BLaER1 treated with 17β-estradiol and CSF1 and Interleukin-3, amounts not matched to agents 10 nM and 100 nM (cell line): ENCODE results near the gene ARHGAP4.

ENCODE experiments used
- H3K27ac ChIP-seq, 11 experiments: shearing (Covaris generic); formaldehyde crosslinking; 2 replicates each; pipeline ENCODE4 v1.8.1; 2022
- H3K27me3 ChIP-seq, 11 experiments: shearing (Covaris generic); formaldehyde crosslinking; 2 replicates each; pipeline ENCODE4 v1.8.1; 2022
- H3K36me3 ChIP-seq, 11 experiments: shearing (Covaris generic); formaldehyde crosslinking; 2 replicates each; pipeline ENCODE4 v1.8.1; 2022
- H3K4me1 ChIP-seq, 10 experiments: shearing (Covaris generic); formaldehyde crosslinking; 2 replicates each; pipeline ENCODE4 v1.8.1; 2022
- H3K4me2 ChIP-seq, 11 experiments: shearing (Covaris generic); formaldehyde crosslinking; 2 replicates each; pipeline ENCODE4 v1.8.1; 2022
- H3K4me3 ChIP-seq, 10 experiments: shearing (Covaris generic); formaldehyde crosslinking; 2 replicates each; pipeline ENCODE4 v1.8.1; 2022
- H3K9ac ChIP-seq, 11 experiments: shearing (Covaris generic); formaldehyde crosslinking; 2 replicates each; pipeline ENCODE4 v1.8.1; 2022
- H3K9me3 ChIP-seq, 11 experiments: shearing (Covaris generic); formaldehyde crosslinking; replicated peaks in 1 of 11; 2 replicates each; pipeline ENCODE4 v1.8.1; 2022
- H4K20me1 ChIP-seq, 11 experiments: shearing (Covaris generic); formaldehyde crosslinking; 2 replicates each; pipeline ENCODE4 v1.8.1; 2022
- Cebpa-rat ChIP-seq, 11 experiments: shearing (Covaris generic); IDR thresholded peaks; 2 replicates each; pipeline ENCODE4 v1.8.1; 2022

Gene ARHGAP4

DNA sequence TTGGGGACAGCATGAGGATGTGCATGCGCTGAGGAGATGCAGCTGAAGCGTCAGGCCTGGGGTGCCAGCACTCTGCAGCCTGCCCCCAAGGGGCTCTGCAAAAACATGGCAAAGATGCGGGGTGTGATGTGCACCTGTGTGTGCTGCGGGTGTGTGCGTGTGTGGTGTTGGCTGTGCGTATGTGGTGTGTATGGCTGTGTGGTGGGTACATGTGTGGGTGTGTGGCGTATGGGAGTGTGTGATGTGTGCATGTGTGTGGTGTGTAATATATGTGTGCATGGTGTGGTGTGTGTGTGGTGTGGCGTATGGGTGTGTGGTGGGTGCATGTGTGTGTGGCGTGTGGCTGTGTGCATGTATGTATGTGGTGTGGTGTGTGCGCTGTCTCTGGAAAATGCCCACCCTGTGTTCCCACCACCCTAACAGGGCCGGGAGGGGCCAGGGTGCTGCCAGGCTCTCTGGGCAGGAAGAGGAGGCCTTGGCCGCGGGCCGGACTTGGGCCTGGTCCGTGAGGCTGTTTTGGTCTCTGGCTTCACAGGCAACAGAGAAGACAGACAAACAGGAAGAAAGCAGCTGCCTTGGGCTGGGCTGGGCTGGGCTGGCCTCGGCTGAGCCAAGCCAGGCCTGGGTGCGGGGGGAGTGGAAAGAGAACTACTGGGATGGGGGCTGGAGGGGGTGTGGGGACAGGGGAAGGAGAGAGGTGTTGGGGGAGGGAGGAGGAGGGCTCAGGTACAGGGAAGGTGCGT, 22.7 kb downstream of the ARHGAP4 start:
- peaks cover 0 to 20% (median 9%) of the 10 kb centered on the region in 11 experiments; a peak in 9 of 22 replicates for H3K36me3 ChIP-seq
- no peak overlapping the region for H3K4me3 ChIP-seq
- H3K4me2 ChIP-seq: peak overlapping the region; percentile 64 to 79 (median 70)
- peaks cover 18 to 66% (median 40%) of the 10 kb centered on the region in 11 experiments; a peak in 20 of 22 replicates for H4K20me1 ChIP-seq
- no peak for TF ChIP-seq Cebpa-rat (IDR thresholded peaks at IDR 0.05)
- peaks cover 64 to 95% (median 86%) of the 10 kb centered on the region in 11 experiments for H3K27me3 ChIP-seq
- H3K27ac ChIP-seq: peak overlapping the region in 9 of 11 experiments; percentile 37 to 73 (median 59); a peak in 14 of 22 replicates
- H3K9me3 ChIP-seq: peaks cover 0 to 15% (median 6%) of the 10 kb centered on the region in 11 experiments; a peak in 9 of 22 replicates
- H3K9ac ChIP-seq: peak overlapping the region in 8 of 11 experiments; percentile 17 to 69 (median 44); a peak in 9 of 22 replicates
- H3K4me1 ChIP-seq: peaks cover 56 to 70% (median 64%) of the 10 kb centered on the region in 10 experiments

DNA sequence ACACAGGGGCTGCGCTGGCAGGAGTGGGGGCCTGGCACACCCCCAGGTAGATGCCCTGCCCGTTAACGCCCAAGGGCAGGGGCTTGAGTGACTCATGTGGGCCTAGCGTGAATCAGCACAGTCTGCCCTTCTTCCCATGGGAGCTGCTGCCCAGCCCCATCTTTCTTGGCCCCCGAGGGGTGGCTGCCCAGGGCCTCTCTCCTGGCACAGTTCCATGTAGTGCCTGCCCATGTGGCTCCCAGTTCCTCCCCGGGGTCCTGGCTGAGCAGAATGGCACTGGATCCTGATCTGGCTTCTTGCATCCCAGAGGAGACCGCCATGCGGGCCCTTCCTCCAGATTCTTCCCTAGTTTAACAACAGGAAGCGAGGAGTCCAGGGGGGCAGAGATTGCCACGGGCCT, 23.7 kb downstream of the ARHGAP4 start:
- H3K9ac ChIP-seq: peak overlapping the region in 7 of 11 experiments; percentile 41 to 65 (median 54); a peak in 8 of 22 replicates
- peaks cover 0 to 15% (median 6%) of the 10 kb centered on the region in 11 experiments; a peak in 9 of 22 replicates for H3K9me3 ChIP-seq
- peaks cover 10 to 56% (median 31%) of the 10 kb centered on the region in 11 experiments; a peak in 20 of 22 replicates for H4K20me1 ChIP-seq
- H3K27me3 ChIP-seq: peaks cover 66 to 95% (median 87%) of the 10 kb centered on the region in 11 experiments
- H3K36me3 ChIP-seq: peaks cover 0 to 10% (median under 1%) of the 10 kb centered on the region in 11 experiments; a peak in 6 of 22 replicates
- no peak overlapping the region for H3K4me3 ChIP-seq
- peaks cover 56 to 69% (median 64%) of the 10 kb centered on the region in 10 experiments for H3K4me1 ChIP-seq
- peak overlapping the region in 10 of 11 experiments; percentile 40 to 79 (median 66); a peak in 16 of 22 replicates for H3K27ac ChIP-seq
- H3K4me2 ChIP-seq: peak overlapping the region; percentile 64 to 79 (median 70)
- no peak for TF ChIP-seq Cebpa-rat (IDR thresholded peaks at IDR 0.05)

DNA sequence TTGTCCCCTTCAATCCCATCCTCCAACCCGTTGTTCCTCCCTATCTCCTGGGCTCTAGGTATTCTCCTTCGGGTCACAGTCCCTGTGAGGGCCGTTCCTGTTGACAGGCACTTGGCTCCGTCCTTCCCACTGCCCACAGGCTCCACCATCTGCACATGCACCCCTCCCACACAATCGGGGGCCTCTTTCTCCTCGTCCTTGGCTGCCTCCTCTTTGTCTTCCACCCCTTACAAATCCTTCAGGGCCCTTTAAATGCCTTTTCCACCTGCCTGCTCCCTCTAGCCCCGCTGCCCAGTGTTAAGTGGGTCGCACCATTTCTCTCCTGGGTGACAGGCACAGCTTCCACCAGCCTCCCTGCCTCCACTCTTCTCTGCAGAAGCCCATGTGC, 24.3 kb downstream of the ARHGAP4 start:
- Histone ChIP-seq H3K4me3 (no peak overlapping the region), H3K36me3 (peaks cover 0 to 5% (median 0%) of the 10 kb centered on the region in 11 experiments; a peak in 1 of 22 replicates), H4K20me1 (peaks cover 4 to 49% (median 24%) of the 10 kb centered on the region in 11 experiments; a peak in 20 of 22 replicates), H3K27me3 (peaks cover 68 to 95% (median 87%) of the 10 kb centered on the region in 11 experiments), H3K4me2 (peak overlapping the region; percentile 64 to 79 (median 70)), H3K9me3 (peaks cover 0 to 15% (median 6%) of the 10 kb centered on the region in 11 experiments; a peak in 10 of 22 replicates), H3K4me1 (peaks cover 56 to 69% (median 61%) of the 10 kb centered on the region in 10 experiments), H3K9ac (peak overlapping the region in 10 of 11 experiments; percentile 30 to 69 (median 58); a peak in 16 of 22 replicates), H3K27ac (peak overlapping the region; percentile 60 to 79 (median 69); a peak in 21 of 22 replicates)
- TF ChIP-seq Cebpa-rat (IDR thresholded peaks at IDR 0.05): no peak

DNA sequence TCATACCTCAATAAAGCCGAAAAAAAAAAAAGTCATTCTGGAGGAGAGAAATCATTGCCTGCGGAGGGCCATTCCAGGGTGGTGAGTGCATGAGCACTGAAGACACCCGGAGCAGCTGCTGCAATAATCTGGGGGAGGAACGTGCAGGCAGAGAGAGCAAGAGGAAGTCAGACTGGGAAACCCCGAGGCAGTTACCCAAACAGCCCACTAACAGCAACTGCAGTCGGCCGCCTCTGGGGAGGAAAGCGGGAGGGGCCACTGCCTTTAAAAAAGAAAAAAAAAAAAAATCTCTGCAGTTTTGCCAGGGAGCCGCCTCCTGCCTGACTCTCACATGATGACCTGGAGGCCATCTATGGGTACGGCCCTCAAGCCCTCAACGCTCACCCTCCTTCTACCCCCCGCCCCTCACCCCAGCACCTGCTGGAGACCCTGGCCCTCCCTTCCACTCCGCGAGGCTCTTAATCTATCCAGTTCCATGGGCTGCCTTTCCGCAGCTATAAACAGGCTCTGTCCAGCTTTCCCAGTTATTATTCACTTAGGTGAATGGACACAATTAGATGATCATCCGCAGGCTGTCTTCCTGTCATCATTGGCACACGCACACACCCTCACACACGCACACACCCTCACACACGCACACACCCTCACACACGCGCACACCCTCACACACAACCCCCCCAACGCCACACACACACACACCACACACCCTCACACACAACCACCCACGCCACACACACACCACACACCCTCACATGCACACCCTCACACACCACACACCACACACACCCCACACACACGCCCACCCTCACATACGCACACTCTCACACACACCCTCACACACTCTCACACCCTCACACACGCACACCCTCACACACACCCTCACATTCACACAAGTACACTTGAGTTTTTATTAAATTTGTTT, 25.0 kb downstream of the ARHGAP4 start:
- peak overlapping the region; percentile 65 to 79 (median 70) for H3K4me2 ChIP-seq
- no peaks in the 10 kb centered on the region for H3K36me3 ChIP-seq
- H3K4me3 ChIP-seq: peak overlapping the region in 1 of 10 experiments; percentile 28; a peak in 1 of 20 replicates
- H3K9ac ChIP-seq: peak overlapping the region in 10 of 11 experiments; percentile 39 to 69 (median 58); a peak in 18 of 22 replicates
- TF ChIP-seq Cebpa-rat (IDR thresholded peaks at IDR 0.05): peak in 8 of 11 experiments; percentile 17 to 97 (median 68); a peak in 12 of 22 replicates
- peak overlapping the region; percentile 60 to 79 (median 69); a peak in 21 of 22 replicates for H3K27ac ChIP-seq
- H3K9me3 ChIP-seq: peaks cover 4 to 22% (median 11%) of the 10 kb centered on the region in 11 experiments; a peak in 16 of 22 replicates
- H4K20me1 ChIP-seq: peaks cover 0 to 43% (median 18%) of the 10 kb centered on the region in 11 experiments; a peak in 18 of 22 replicates
- peaks cover 53 to 66% (median 60%) of the 10 kb centered on the region in 10 experiments for H3K4me1 ChIP-seq
- peaks cover 68 to 95% (median 87%) of the 10 kb centered on the region in 11 experiments for H3K27me3 ChIP-seq

DNA sequence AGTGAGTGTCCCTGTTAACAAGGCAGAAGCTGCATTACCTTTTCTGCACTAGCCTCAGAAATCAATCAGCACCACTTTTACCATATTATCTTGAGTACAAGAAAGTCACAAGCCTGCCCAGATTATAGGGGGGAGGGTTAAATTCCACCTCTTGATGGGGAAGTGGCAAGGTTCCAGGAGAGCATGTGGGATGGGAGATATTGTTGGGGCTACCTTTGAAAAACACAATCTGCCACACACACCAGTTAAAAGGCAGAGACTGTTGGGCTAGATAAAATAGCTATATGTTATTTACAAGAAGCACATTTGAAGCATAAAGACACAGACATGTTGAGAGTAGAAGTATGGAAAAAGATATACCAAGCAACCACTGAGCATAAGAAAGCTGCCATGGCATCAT, 28.2 kb downstream of the ARHGAP4 start:
- H3K9ac ChIP-seq: no peak overlapping the region
- TF ChIP-seq Cebpa-rat (IDR thresholded peaks at IDR 0.05): no peak
- H4K20me1 ChIP-seq: peaks cover 0 to 15% (median 7%) of the 10 kb centered on the region in 11 experiments; a peak in 8 of 22 replicates
- no peak overlapping the region for H3K27ac ChIP-seq
- H3K4me3 ChIP-seq: no peak overlapping the region
- peaks cover 91 to 100% (median 100%) of the 10 kb centered on the region in 11 experiments for H3K27me3 ChIP-seq
- H3K9me3 ChIP-seq: peaks cover 15 to 40% (median 26%) of the 10 kb centered on the region in 11 experiments; a peak in 20 of 22 replicates
- no peak overlapping the region for H3K4me2 ChIP-seq
- peaks cover 34 to 51% (median 43%) of the 10 kb centered on the region in 10 experiments for H3K4me1 ChIP-seq
- H3K36me3 ChIP-seq: no peaks in the 10 kb centered on the region

DNA sequence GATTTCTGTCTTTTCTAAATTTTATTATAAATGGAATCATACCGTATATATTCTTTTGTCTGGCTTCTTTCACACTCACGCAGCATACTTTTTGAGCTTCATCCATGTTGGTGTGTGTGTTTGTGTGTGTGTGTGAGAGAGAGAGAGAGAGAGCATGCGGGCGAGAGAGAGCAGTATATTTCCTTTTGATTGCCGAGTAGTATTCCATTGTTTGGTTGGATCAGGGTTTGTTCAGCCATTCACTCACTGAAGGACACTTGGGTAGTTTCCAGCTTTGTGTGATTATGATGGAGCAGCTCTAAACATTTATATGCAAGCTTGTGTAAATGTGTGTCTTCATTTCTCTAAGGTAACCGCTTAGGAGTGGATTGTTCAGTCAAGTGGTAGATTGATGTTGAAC, 36.9 kb downstream of the ARHGAP4 start:
- no peak overlapping the region for H3K4me2 ChIP-seq
- peaks cover 0 to 30% (median 10%) of the 10 kb centered on the region in 11 experiments; a peak in 15 of 22 replicates for H4K20me1 ChIP-seq
- peaks cover 21 to 43% (median 32%) of the 10 kb centered on the region in 10 experiments for H3K4me1 ChIP-seq
- peaks cover 59 to 98% (median 92%) of the 10 kb centered on the region in 11 experiments for H3K27me3 ChIP-seq
- H3K27ac ChIP-seq: no peak overlapping the region
- peaks cover 0 to 47% (median 22%) of the 10 kb centered on the region in 11 experiments; a peak in 10 of 22 replicates for H3K9me3 ChIP-seq
- H3K9ac ChIP-seq: no peak overlapping the region
- TF ChIP-seq Cebpa-rat (IDR thresholded peaks at IDR 0.05): no peak
- H3K36me3 ChIP-seq: no peaks in the 10 kb centered on the region
- H3K4me3 ChIP-seq: no peak overlapping the region

DNA sequence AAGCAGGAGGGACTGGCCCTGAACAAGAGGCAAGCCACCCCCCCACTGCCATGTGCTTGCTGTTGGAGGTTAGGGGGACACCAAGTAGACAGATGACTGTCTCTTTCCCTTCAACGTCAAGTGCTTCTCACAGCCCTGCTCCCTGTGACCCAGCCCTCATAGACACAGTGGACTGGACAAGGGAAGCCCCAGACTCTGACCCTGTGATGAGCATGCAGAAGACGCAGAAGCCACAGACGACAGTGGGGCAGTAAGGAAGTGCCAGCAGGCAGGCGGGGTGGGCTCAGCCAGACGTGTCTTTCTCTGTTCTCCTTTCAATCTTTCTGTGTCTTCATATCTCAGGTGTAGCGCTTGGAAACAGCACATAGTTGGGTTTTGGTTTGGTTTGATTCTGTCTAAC, 37.7 kb downstream of the ARHGAP4 start:
- H3K9me3 ChIP-seq: peaks cover 0 to 47% (median 22%) of the 10 kb centered on the region in 11 experiments; a peak in 9 of 22 replicates
- peak overlapping the region in 10 of 11 experiments; percentile 13 to 44 (median 27); a peak in 13 of 22 replicates for H3K4me2 ChIP-seq
- no peak for TF ChIP-seq Cebpa-rat (IDR thresholded peaks at IDR 0.05)
- no peak overlapping the region for H3K4me3 ChIP-seq
- H3K4me1 ChIP-seq: peaks cover 21 to 43% (median 32%) of the 10 kb centered on the region in 10 experiments
- peaks cover 0 to 38% (median 14%) of the 10 kb centered on the region in 11 experiments; a peak in 16 of 22 replicates for H4K20me1 ChIP-seq
- H3K9ac ChIP-seq: no peak overlapping the region
- H3K36me3 ChIP-seq: no peaks in the 10 kb centered on the region
- peaks cover 59 to 98% (median 92%) of the 10 kb centered on the region in 11 experiments for H3K27me3 ChIP-seq
- no peak overlapping the region for H3K27ac ChIP-seq
